WTC11 (cell line): ENCODE results near the gene SH3BP5. TPM values are rescaled to one million over a fixed set of nuclear protein-coding genes. Genes with fewer than 3 reads are reported as not detected.

Experiments
- ATAC-seq: fragments of 200-7000 bp; cut with Tn5 transposase; 2 replicates; pipeline ENCODE4 v1.10.0; 2021; ENCODE audit warnings: mild to moderate bottlenecking, moderate library complexity
- CTCF ChIA-PET: fragments of 300-600 bp; sonication (Branson Sonifier 250); formaldehyde crosslinking; loops from one replicate; lab custom pipeline; 2021; ENCODE audit warnings: antibody characterized with exemption; lab: Charles Lee
- POLR2A ChIA-PET: fragments of 350-600 bp; sonication (Branson Sonifier 250); formaldehyde crosslinking; loops from one replicate; lab custom pipeline; 2021; ENCODE audit warnings: antibody characterized with exemption; lab: Charles Lee
- DNase-seq: peaks from one replicate; pipeline ENCODE4 v3.0.0; 2021; ENCODE audit warnings: low spot score
- H3K27ac Mint-ChIP-seq: 2 replicates; pipeline ENCODE4 v1.8.0; 2021; ENCODE audit warnings: mixed read lengths
- H3K27me3 Mint-ChIP-seq: 2 replicates; pipeline ENCODE4 v1.8.0; 2021; ENCODE audit warnings: low read depth, mild to moderate bottlenecking, moderate library complexity, mixed read lengths
- H3K36me3 Mint-ChIP-seq: 2 replicates; pipeline ENCODE4 v1.8.0; 2021; ENCODE audit warnings: mixed read lengths
- H3K4me1 Mint-ChIP-seq: 2 replicates; pipeline ENCODE4 v1.8.0; 2022; ENCODE audit warnings: mixed read lengths
- H3K4me3 Mint-ChIP-seq: 2 replicates; pipeline ENCODE4 v1.8.0; 2021; ENCODE audit warnings: mild to moderate bottlenecking, moderate library complexity, mixed read lengths
- H3K9me3 Mint-ChIP-seq: 2 replicates; pipeline ENCODE4 v1.8.0; 2021; ENCODE audit warnings: mixed read lengths
- AR ChIP-seq: fragments of 250-450 bp; sonication (Bioruptor Pico); IDR thresholded peaks from 2 replicates; pipeline ENCODE4 v1.9.0; 2021; ENCODE audit warnings: mild to moderate bottlenecking
- E2F1 ChIP-seq: sonication (generic); formaldehyde crosslinking; IDR thresholded peaks from 2 replicates; pipeline ENCODE4 v1.8.0; 2022; ENCODE audit warnings: mild to moderate bottlenecking, missing genetic modification reagents
- EMX1 ChIP-seq: fragments of 250-450 bp; sonication (Bioruptor Pico); IDR thresholded peaks from 2 replicates; pipeline ENCODE4 v1.8.0; 2021; ENCODE audit warnings: mild to moderate bottlenecking
- IRF2 ChIP-seq: sonication (generic); formaldehyde crosslinking; IDR thresholded peaks from 2 replicates; pipeline ENCODE4 v1.8.0; 2022; ENCODE audit warnings: low read depth, missing genetic modification reagents, borderline replicate concordance
- KAT7 ChIP-seq: sonication (generic); formaldehyde crosslinking; IDR thresholded peaks from 2 replicates; pipeline ENCODE4 v1.8.1; 2023; ENCODE audit warnings: missing genetic modification reagents, mild to moderate bottlenecking, borderline replicate concordance
- MYBL2 ChIP-seq: sonication (generic); formaldehyde crosslinking; IDR thresholded peaks from 2 replicates; pipeline ENCODE4 v1.8.1; 2023; ENCODE audit warnings: mild to moderate bottlenecking, moderate library complexity, missing genetic modification reagents
- NR1H2 ChIP-seq: sonication (generic); formaldehyde crosslinking; IDR thresholded peaks from 2 replicates; pipeline ENCODE4 v1.9.0; 2021; ENCODE audit warnings: mild to moderate bottlenecking, moderate library complexity, missing genetic modification reagents
- PREB ChIP-seq: sonication (generic); formaldehyde crosslinking; IDR thresholded peaks from 2 replicates; pipeline ENCODE4 v1.8.1; 2022; ENCODE audit warnings: mild to moderate bottlenecking, missing genetic modification reagents, moderate library complexity, borderline replicate concordance
- RORB ChIP-seq: fragments of 250-450 bp; sonication (Bioruptor Pico); IDR thresholded peaks from 2 replicates; pipeline ENCODE4 v1.9.0; 2021; ENCODE audit warnings: mild to moderate bottlenecking
- SMAD3 ChIP-seq: sonication (generic); formaldehyde crosslinking; IDR thresholded peaks from 2 replicates; pipeline ENCODE4 v1.8.0; 2022; ENCODE audit warnings: missing genetic modification reagents, mild to moderate bottlenecking, borderline replicate concordance
- SOX15 ChIP-seq: fragments of 250-450 bp; sonication (Bioruptor Pico); IDR thresholded peaks from 2 replicates; pipeline ENCODE4 v1.9.0; 2021; ENCODE audit warnings: mild to moderate bottlenecking
- TCF7 ChIP-seq: sonication (generic); formaldehyde crosslinking; IDR thresholded peaks from 2 replicates; pipeline ENCODE4 v1.8.0; 2022; ENCODE audit warnings: mild to moderate bottlenecking, low read depth, missing genetic modification reagents, moderate library complexity
- TP53 ChIP-seq: sonication (generic); formaldehyde crosslinking; IDR thresholded peaks from 2 replicates; pipeline ENCODE4 v1.8.1; 2023; ENCODE audit warnings: mild to moderate bottlenecking, missing genetic modification reagents
- ZBTB21 ChIP-seq: sonication (generic); formaldehyde crosslinking; IDR thresholded peaks from 2 replicates; pipeline ENCODE4 v1.8.1; 2023; ENCODE audit warnings: mild to moderate bottlenecking, missing genetic modification reagents, borderline replicate concordance
- total RNA-seq: library from RNA; stranded (reverse); gene quantifications from 3 replicates; pipeline ENCODE4 v1.2.3, GENCODE V29; 2021
- TF ChIP-seq, protein P1 (sequence below): sonication (generic); formaldehyde crosslinking; IDR thresholded peaks from 2 replicates; pipeline ENCODE4 v1.8.1; 2022; ENCODE audit warnings: mild to moderate bottlenecking, moderate library complexity, missing genetic modification reagents
- TF ChIP-seq, protein P2 (sequence below): sonication (generic); formaldehyde crosslinking; IDR thresholded peaks from 2 replicates; pipeline ENCODE4 v1.8.0; 2022; ENCODE audit warnings: mild to moderate bottlenecking, missing genetic modification reagents
- TF ChIP-seq, protein P3 (sequence below): sonication (generic); formaldehyde crosslinking; IDR thresholded peaks from 2 replicates; pipeline ENCODE4 v1.8.0; 2023; ENCODE audit warnings: missing genetic modification reagents, mild to moderate bottlenecking, borderline replicate concordance
- TF ChIP-seq, protein P4 (sequence below): sonication (generic); formaldehyde crosslinking; IDR thresholded peaks from 2 replicates; pipeline ENCODE4 v1.8.1; 2023; ENCODE audit warnings: mild to moderate bottlenecking, missing genetic modification reagents, borderline replicate concordance
- TF ChIP-seq, protein P5 (sequence below): fragments of 250-450 bp; sonication (Bioruptor Pico); IDR thresholded peaks from 2 replicates; pipeline ENCODE4 v1.8.0; 2021; ENCODE audit warnings: mild to moderate bottlenecking

Gene SH3BP5
- total RNA-seq, 1 experiment from 2014 or later = 7.2 TPM

GRCh38 chr3:15327941-15328340, 4.4 kb downstream of the SH3BP5 start:
- ATAC-seq (no peak), DNase-seq (no peak)
- peaks cover 17% of the 10 kb centered on the region for H3K27me3 Mint-ChIP-seq
- ChIA-PET CTCF (interaction anchor here (6.2 kb wide), 1 partner anchor 61 kb away, joined by 76 read pairs; no protein-coding TSS in a partner anchor), POLR2A (no interaction called here)
- H3K4me1 Mint-ChIP-seq = peaks cover 51% of the 10 kb centered on the region
- no peak for TF ChIP-seq KAT7
- TF ChIP-seq, protein P1, sequence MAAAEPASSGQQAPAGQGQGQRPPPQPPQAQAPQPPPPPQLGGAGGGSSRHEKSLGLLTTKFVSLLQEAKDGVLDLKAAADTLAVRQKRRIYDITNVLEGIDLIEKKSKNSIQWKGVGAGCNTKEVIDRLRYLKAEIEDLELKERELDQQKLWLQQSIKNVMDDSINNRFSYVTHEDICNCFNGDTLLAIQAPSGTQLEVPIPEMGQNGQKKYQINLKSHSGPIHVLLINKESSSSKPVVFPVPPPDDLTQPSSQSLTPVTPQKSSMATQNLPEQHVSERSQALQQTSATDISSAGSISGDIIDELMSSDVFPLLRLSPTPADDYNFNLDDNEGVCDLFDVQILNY (CRISPR knock-in tag) = no peak
- TF ChIP-seq, protein P2, sequence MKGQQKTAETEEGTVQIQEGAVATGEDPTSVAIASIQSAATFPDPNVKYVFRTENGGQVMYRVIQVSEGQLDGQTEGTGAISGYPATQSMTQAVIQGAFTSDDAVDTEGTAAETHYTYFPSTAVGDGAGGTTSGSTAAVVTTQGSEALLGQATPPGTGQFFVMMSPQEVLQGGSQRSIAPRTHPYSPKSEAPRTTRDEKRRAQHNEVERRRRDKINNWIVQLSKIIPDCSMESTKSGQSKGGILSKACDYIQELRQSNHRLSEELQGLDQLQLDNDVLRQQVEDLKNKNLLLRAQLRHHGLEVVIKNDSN (CRISPR knock-in tag) = no peak
- no peak for TF ChIP-seq AR (CRISPR knock-in tag)
- TF ChIP-seq, protein P3, sequence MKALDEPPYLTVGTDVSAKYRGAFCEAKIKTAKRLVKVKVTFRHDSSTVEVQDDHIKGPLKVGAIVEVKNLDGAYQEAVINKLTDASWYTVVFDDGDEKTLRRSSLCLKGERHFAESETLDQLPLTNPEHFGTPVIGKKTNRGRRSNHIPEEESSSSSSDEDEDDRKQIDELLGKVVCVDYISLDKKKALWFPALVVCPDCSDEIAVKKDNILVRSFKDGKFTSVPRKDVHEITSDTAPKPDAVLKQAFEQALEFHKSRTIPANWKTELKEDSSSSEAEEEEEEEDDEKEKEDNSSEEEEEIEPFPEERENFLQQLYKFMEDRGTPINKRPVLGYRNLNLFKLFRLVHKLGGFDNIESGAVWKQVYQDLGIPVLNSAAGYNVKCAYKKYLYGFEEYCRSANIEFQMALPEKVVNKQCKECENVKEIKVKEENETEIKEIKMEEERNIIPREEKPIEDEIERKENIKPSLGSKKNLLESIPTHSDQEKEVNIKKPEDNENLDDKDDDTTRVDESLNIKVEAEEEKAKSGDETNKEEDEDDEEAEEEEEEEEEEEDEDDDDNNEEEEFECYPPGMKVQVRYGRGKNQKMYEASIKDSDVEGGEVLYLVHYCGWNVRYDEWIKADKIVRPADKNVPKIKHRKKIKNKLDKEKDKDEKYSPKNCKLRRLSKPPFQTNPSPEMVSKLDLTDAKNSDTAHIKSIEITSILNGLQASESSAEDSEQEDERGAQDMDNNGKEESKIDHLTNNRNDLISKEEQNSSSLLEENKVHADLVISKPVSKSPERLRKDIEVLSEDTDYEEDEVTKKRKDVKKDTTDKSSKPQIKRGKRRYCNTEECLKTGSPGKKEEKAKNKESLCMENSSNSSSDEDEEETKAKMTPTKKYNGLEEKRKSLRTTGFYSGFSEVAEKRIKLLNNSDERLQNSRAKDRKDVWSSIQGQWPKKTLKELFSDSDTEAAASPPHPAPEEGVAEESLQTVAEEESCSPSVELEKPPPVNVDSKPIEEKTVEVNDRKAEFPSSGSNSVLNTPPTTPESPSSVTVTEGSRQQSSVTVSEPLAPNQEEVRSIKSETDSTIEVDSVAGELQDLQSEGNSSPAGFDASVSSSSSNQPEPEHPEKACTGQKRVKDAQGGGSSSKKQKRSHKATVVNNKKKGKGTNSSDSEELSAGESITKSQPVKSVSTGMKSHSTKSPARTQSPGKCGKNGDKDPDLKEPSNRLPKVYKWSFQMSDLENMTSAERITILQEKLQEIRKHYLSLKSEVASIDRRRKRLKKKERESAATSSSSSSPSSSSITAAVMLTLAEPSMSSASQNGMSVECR (CRISPR knock-in tag) = no peak
- TF ChIP-seq PREB (CRISPR knock-in tag) = no peak
- TF ChIP-seq, protein P4, sequence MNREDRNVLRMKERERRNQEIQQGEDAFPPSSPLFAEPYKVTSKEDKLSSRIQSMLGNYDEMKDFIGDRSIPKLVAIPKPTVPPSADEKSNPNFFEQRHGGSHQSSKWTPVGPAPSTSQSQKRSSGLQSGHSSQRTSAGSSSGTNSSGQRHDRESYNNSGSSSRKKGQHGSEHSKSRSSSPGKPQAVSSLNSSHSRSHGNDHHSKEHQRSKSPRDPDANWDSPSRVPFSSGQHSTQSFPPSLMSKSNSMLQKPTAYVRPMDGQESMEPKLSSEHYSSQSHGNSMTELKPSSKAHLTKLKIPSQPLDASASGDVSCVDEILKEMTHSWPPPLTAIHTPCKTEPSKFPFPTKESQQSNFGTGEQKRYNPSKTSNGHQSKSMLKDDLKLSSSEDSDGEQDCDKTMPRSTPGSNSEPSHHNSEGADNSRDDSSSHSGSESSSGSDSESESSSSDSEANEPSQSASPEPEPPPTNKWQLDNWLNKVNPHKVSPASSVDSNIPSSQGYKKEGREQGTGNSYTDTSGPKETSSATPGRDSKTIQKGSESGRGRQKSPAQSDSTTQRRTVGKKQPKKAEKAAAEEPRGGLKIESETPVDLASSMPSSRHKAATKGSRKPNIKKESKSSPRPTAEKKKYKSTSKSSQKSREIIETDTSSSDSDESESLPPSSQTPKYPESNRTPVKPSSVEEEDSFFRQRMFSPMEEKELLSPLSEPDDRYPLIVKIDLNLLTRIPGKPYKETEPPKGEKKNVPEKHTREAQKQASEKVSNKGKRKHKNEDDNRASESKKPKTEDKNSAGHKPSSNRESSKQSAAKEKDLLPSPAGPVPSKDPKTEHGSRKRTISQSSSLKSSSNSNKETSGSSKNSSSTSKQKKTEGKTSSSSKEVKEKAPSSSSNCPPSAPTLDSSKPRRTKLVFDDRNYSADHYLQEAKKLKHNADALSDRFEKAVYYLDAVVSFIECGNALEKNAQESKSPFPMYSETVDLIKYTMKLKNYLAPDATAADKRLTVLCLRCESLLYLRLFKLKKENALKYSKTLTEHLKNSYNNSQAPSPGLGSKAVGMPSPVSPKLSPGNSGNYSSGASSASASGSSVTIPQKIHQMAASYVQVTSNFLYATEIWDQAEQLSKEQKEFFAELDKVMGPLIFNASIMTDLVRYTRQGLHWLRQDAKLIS = no peak
- H3K27ac Mint-ChIP-seq = no peak overlapping the region
- H3K9me3 Mint-ChIP-seq = no peaks in the 10 kb centered on the region
- H3K4me3 Mint-ChIP-seq = no peak overlapping the region
- H3K36me3 Mint-ChIP-seq = no peaks in the 10 kb centered on the region

DNA sequence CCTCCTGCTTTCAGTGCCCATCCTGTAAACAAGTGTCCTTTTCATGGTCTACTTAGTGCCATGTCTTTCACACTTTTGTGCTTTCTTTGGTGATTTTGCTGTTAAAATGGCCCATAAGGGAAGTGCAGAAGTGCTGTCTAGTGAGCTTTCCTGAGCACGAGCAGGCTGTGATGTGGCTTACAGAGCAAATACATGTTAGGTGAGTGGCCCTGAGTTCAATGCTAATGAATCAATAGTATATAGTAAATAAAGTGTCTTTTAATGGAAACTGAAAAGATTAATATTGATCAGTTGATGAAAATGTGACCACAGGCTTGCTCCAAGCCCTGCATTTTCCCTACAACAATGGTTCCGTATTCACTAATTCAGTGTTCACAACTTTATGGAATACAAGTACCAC, 5.7 kb downstream of the SH3BP5 start:
- Mint-ChIP-seq H3K4me1 (peaks cover 49% of the 10 kb centered on the region), H3K27me3 (peaks cover 10% of the 10 kb centered on the region), H3K27ac (no peak overlapping the region), H3K9me3 (no peaks in the 10 kb centered on the region), H3K36me3 (no peaks in the 10 kb centered on the region), H3K4me3 (no peak overlapping the region)
- ChIA-PET POLR2A (no interaction called here), CTCF (no interaction called here)
- no peak for ATAC-seq
- no peak for TF ChIP-seq SOX15 (CRISPR knock-in tag)
- no peak for TF ChIP-seq IRF2 (CRISPR knock-in tag)
- no peak for TF ChIP-seq EMX1 (CRISPR knock-in tag)
- TF ChIP-seq SMAD3 (CRISPR knock-in tag) = no peak
- TF ChIP-seq, protein P5, sequence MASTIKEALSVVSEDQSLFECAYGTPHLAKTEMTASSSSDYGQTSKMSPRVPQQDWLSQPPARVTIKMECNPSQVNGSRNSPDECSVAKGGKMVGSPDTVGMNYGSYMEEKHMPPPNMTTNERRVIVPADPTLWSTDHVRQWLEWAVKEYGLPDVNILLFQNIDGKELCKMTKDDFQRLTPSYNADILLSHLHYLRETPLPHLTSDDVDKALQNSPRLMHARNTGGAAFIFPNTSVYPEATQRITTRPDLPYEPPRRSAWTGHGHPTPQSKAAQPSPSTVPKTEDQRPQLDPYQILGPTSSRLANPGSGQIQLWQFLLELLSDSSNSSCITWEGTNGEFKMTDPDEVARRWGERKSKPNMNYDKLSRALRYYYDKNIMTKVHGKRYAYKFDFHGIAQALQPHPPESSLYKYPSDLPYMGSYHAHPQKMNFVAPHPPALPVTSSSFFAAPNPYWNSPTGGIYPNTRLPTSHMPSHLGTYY (CRISPR knock-in tag) = no peak
- TF ChIP-seq TCF7 = no peak
- no peak for TF ChIP-seq NR1H2 (CRISPR knock-in tag)
- no peak for TF ChIP-seq TP53
- no peak for TF ChIP-seq RORB
- TF ChIP-seq MYBL2 (CRISPR knock-in tag) = no peak
- TF ChIP-seq E2F1 = no peak
- no peak for TF ChIP-seq ZBTB21
- no peak for DNase-seq
